Activated CD4-positive, alpha-beta T cell treated with anti-CD3 and anti-CD28 coated beads for 36 hours (primary cell): ENCODE data around the gene HBQ1. TPM values are rescaled to one million over a fixed set of nuclear protein-coding genes. Genes with fewer than 3 reads are reported as not detected.

Experiments used
- ATAC-seq: fragments of 200-7000 bp; cut with Tn5 transposase; one replicate; pipeline ENCODE4 v1.10.0; 2021; ENCODE audit warnings: mild to moderate bottlenecking, moderate library complexity
- CTCF ChIA-PET: fragments of 350-600 bp; sonication (Branson Sonifier 250); formaldehyde crosslinking; loops from one replicate; lab custom pipeline; 2021; ENCODE audit warnings: antibody characterized with exemption; lab: Charles Lee
- POLR2A ChIA-PET: fragments of 350-600 bp; sonication (Branson Sonifier 250); formaldehyde crosslinking; loops from one replicate; lab custom pipeline; 2021; ENCODE audit warnings: antibody characterized with exemption, inconsistent platforms; lab: Charles Lee
- DNase-seq: peaks from one replicate; pipeline ENCODE4 v3.0.0-alpha.2; 2020
- H3K27ac Mint-ChIP-seq: one replicate; pipeline ENCODE4 v1.8.0; 2021; ENCODE audit warnings: mixed read lengths
- H3K27me3 Mint-ChIP-seq: one replicate; pipeline ENCODE4 v1.8.0; 2021; ENCODE audit warnings: mixed read lengths
- H3K36me3 Mint-ChIP-seq: one replicate; pipeline ENCODE4 v1.8.0; 2021; ENCODE audit warnings: low read depth, mixed read lengths
- H3K4me1 Mint-ChIP-seq: one replicate; pipeline ENCODE4 v1.8.0; 2021; ENCODE audit warnings: mixed read lengths
- H3K4me3 Mint-ChIP-seq: one replicate; pipeline ENCODE4 v1.8.0; 2021; ENCODE audit warnings: mild to moderate bottlenecking, moderate library complexity, mixed read lengths
- H3K9me3 Mint-ChIP-seq: one replicate; pipeline ENCODE4 v1.8.0; 2021; ENCODE audit warnings: low read depth, mixed read lengths
- intact Hi-C, 2 experiments: fragments of 100-400 bp; cut with DNase I in 1 of 2; cut with micrococcal nuclease in 1 of 2; formaldehyde crosslinking; loops; one replicate each; pipeline versions ENCODE4 v1.14.2 to v1.15.1; 2022 to 2024; cut with DNase I, micrococcal nuclease
- total RNA-seq, 2 experiments: library from RNA; stranded (reverse); gene quantifications; one replicate each; pipeline ENCODE4 v1.2.3, GENCODE V29; 2021

The HBQ1 gene
- total RNA-seq, result 1 to 10 TPM in 1 of 2 experiments, under 1 TPM in 1; 0.37 to 1.1 TPM

- Mint-ChIP-seq H3K27ac (no peak within 1 kb of the TSS), H3K36me3 (peaks cover 2% of the 10 kb centered on the region), H3K4me3 (peak within 1 kb of the TSS; percentile 51), H3K9me3 (no peaks in the 10 kb centered on the region), H3K27me3 (peaks cover 26% of the 10 kb centered on the region), H3K4me1 (peaks cover 3% of the 10 kb centered on the region)
- POLR2A ChIA-PET, result no interaction called here
- CTCF ChIA-PET, result interaction anchor here (0.6 to 1.2 kb wide), 5 partner anchors 47 to 114 kb away, joined by 3 to 9 read pairs (median 3); no protein-coding TSS in a partner anchor
- intact Hi-C loops, result no loop called here
- DNase-seq (peak; percentile 60), ATAC-seq (peak; percentile 14)
Observed at GRCh38 chr16:180101-180675, at the start of gene HBQ1. HBQ1 (plus strand) TSS chr16:180459; CDS start chr16:180487, 28 bp downstream.

- intact Hi-C loops, result no loop called here
- Mint-ChIP-seq H3K9me3 (no peaks in the 10 kb centered on the region), H3K4me3 (no peak overlapping the region), H3K27ac (no peak overlapping the region), H3K4me1 (peaks cover 36% of the 10 kb centered on the region), H3K36me3 (peaks cover 13% of the 10 kb centered on the region), H3K27me3 (no peaks in the 10 kb centered on the region)
- CTCF ChIA-PET, result interaction anchor here (0.9 kb wide), 1 partner anchor 14 kb away, joined by 3 read pairs; no protein-coding TSS in a partner anchor
- POLR2A ChIA-PET, result no interaction called here
- ATAC-seq (no peak), DNase-seq (no peak)
Observed at GRCh38 chr16:130533-131173, 49.6 kb upstream of the HBQ1 start.

- ATAC-seq (no peak), DNase-seq (no peak)
- ChIA-PET POLR2A (no interaction called here), CTCF (interaction anchor here (0.6 to 3.1 kb wide), 4 partner anchors 7 to 35 kb away, joined by 3 to 14 read pairs (median 4); no protein-coding TSS in a partner anchor)
- Mint-ChIP-seq H3K27ac (no peak overlapping the region), H3K27me3 (no peaks in the 10 kb centered on the region), H3K9me3 (no peaks in the 10 kb centered on the region), H3K4me3 (no peak overlapping the region), H3K36me3 (peaks cover 18% of the 10 kb centered on the region), H3K4me1 (peaks cover 43% of the 10 kb centered on the region)
- intact Hi-C loops, result no loop called here
Observed at GRCh38 chr16:132120-132519, 48.1 kb upstream of the HBQ1 start.

GRCh38 chr16:133716-134115, 46.5 kb upstream of the HBQ1 start:
- ATAC-seq, result no peak
- peaks cover 18% of the 10 kb centered on the region for H3K36me3 Mint-ChIP-seq

GRCh38 chr16:138049-138417, 42.2 kb upstream of the HBQ1 start:
- ChIA-PET CTCF (interaction anchor here (0.6 kb wide), 1 partner anchor 11 kb away, joined by 3 read pairs; no protein-coding TSS in a partner anchor), POLR2A (interaction anchor here (0.6 kb wide), 1 partner anchor 68 kb away, joined by 3 read pairs; no protein-coding TSS in a partner anchor)
- H3K27me3 Mint-ChIP-seq, result no peaks in the 10 kb centered on the region
- peaks cover 14% of the 10 kb centered on the region for H3K36me3 Mint-ChIP-seq
- H3K4me3 Mint-ChIP-seq, result peak overlapping the region; percentile 78
- DNase-seq (peak; percentile 43), ATAC-seq (peak; percentile 8)
- intact Hi-C loops, result loop anchor here in 1 of 2 experiments (1.0 to 5.0 kb wide), 11 partner anchors 27 to 498 kb away; partner anchors contain the start of genes CAPN15, HBM, LUC7L and METTL26
- H3K9me3 Mint-ChIP-seq, result no peaks in the 10 kb centered on the region
- H3K4me1 Mint-ChIP-seq, result peaks cover 24% of the 10 kb centered on the region
- peak overlapping the region; percentile 81 for H3K27ac Mint-ChIP-seq

More at GRCh38 chr16:133716-134115, 46.5 kb upstream of the HBQ1 start:
- intact Hi-C loops, result no loop called here
- CTCF ChIA-PET, result interaction anchor here (0.8 to 3.1 kb wide), 4 partner anchors 9 to 47 kb away, joined by 3 to 14 read pairs (median 4); partner anchors contain the start of gene HBQ1
- H3K4me3 Mint-ChIP-seq, result no peak overlapping the region
- no peaks in the 10 kb centered on the region for H3K27me3 Mint-ChIP-seq
- no peaks in the 10 kb centered on the region for H3K9me3 Mint-ChIP-seq
- peaks cover 44% of the 10 kb centered on the region for H3K4me1 Mint-ChIP-seq
- POLR2A ChIA-PET, result interaction anchor here (1.1 kb wide), 1 partner anchor 26 kb away, joined by 3 read pairs; no protein-coding TSS in a partner anchor
- no peak overlapping the region for H3K27ac Mint-ChIP-seq
- DNase-seq, result no peak

- ChIA-PET CTCF (interaction anchor here (0.7 to 0.8 kb wide), 2 partner anchors 8 to 182 kb away, joined by 3 read pairs; no protein-coding TSS in a partner anchor), POLR2A (no interaction called here)
- H3K4me1 Mint-ChIP-seq, result peaks cover 10% of the 10 kb centered on the region
- peak overlapping the region; percentile 9 for H3K4me3 Mint-ChIP-seq
- no peak overlapping the region for H3K27ac Mint-ChIP-seq
- DNase-seq, result no peak
- peaks cover 8% of the 10 kb centered on the region for H3K36me3 Mint-ChIP-seq
- H3K9me3 Mint-ChIP-seq, result no peaks in the 10 kb centered on the region
- ATAC-seq, result no peak
- H3K27me3 Mint-ChIP-seq, result peaks cover 6% of the 10 kb centered on the region
- intact Hi-C loops, result no loop called here
Observed at GRCh38 chr16:140175-140857, 39.9 kb upstream of the HBQ1 start.

GRCh38 chr16:142405-142967, 37.8 kb upstream of the HBQ1 start:
- no peaks in the 10 kb centered on the region for H3K4me1 Mint-ChIP-seq
- ChIA-PET CTCF (no interaction called here), POLR2A (no interaction called here)
- H3K4me3 Mint-ChIP-seq, result no peak overlapping the region
- no peak overlapping the region for H3K27ac Mint-ChIP-seq
- intact Hi-C loops, result no loop called here
- DNase-seq (no peak), ATAC-seq (no peak)
- H3K9me3 Mint-ChIP-seq, result no peaks in the 10 kb centered on the region
- H3K27me3 Mint-ChIP-seq, result peaks cover 8% of the 10 kb centered on the region
- no peaks in the 10 kb centered on the region for H3K36me3 Mint-ChIP-seq

- H3K27ac Mint-ChIP-seq, result no peak overlapping the region
- peaks cover 8% of the 10 kb centered on the region for H3K27me3 Mint-ChIP-seq
- ATAC-seq (no peak), DNase-seq (no peak)
- ChIA-PET POLR2A (no interaction called here), CTCF (interaction anchor here (0.6 to 1.1 kb wide), 2 partner anchors 38 to 196 kb away, joined by 3 read pairs; no protein-coding TSS in a partner anchor)
- no peaks in the 10 kb centered on the region for H3K36me3 Mint-ChIP-seq
- no peak overlapping the region for H3K4me3 Mint-ChIP-seq
- H3K4me1 Mint-ChIP-seq, result no peaks in the 10 kb centered on the region
- H3K9me3 Mint-ChIP-seq, result no peaks in the 10 kb centered on the region
- intact Hi-C loops, result no loop called here
Observed at GRCh38 chr16:143047-143446, 37.2 kb upstream of the HBQ1 start.

GRCh38 chr16:143456-143855, 36.8 kb upstream of the HBQ1 start:
- H3K36me3 Mint-ChIP-seq, result no peaks in the 10 kb centered on the region
- intact Hi-C loops, result no loop called here
- DNase-seq (no peak), ATAC-seq (no peak)
- H3K4me3 Mint-ChIP-seq, result no peak overlapping the region
- H3K27me3 Mint-ChIP-seq, result peaks cover 11% of the 10 kb centered on the region
- H3K27ac Mint-ChIP-seq, result no peak overlapping the region
- H3K9me3 Mint-ChIP-seq, result no peaks in the 10 kb centered on the region
- CTCF ChIA-PET, result interaction anchor here (0.6 to 1.1 kb wide), 2 partner anchors 39 to 195 kb away, joined by 3 read pairs; no protein-coding TSS in a partner anchor
- POLR2A ChIA-PET, result no interaction called here
- H3K4me1 Mint-ChIP-seq, result no peaks in the 10 kb centered on the region

GRCh38 chr16:144797-145252, 35.4 kb upstream of the HBQ1 start:
- H3K36me3 Mint-ChIP-seq, result no peaks in the 10 kb centered on the region
- H3K27me3 Mint-ChIP-seq, result peaks cover 14% of the 10 kb centered on the region
- H3K27ac Mint-ChIP-seq, result no peak overlapping the region
- intact Hi-C loops, result no loop called here
- CTCF ChIA-PET, result no interaction called here
- no peaks in the 10 kb centered on the region for H3K4me1 Mint-ChIP-seq
- H3K9me3 Mint-ChIP-seq, result no peaks in the 10 kb centered on the region
- no peak for DNase-seq
- POLR2A ChIA-PET, result no interaction called here
- no peak overlapping the region for H3K4me3 Mint-ChIP-seq
- no peak for ATAC-seq

- Mint-ChIP-seq H3K27me3 (peaks cover 14% of the 10 kb centered on the region), H3K36me3 (no peaks in the 10 kb centered on the region), H3K27ac (no peak overlapping the region), H3K4me3 (no peak overlapping the region), H3K9me3 (no peaks in the 10 kb centered on the region), H3K4me1 (no peaks in the 10 kb centered on the region)
- no peak for ATAC-seq
- no peak for DNase-seq
- intact Hi-C loops, result no loop called here
- POLR2A ChIA-PET, result no interaction called here
- CTCF ChIA-PET, result no interaction called here
Observed at GRCh38 chr16:146646-147045, 33.6 kb upstream of the HBQ1 start.
